GM19238 (cell line): ENCODE results near the gene PAH.

Experiments
- DNase-seq: peaks from one replicate; pipeline ENCODE4 v3.0.0; 2011; ENCODE audit warnings: low spot score; ENCODE audit not compliant: insufficient read length

PAH gene

GRCh38 chr12:102917026-102917787, at the start of gene PAH:
TSS of gene PAH (minus strand) at chr12:102917244. CDS start at chr12:102917130, 114 bp downstream.
- peak; percentile 5 for DNase-seq

DNA sequence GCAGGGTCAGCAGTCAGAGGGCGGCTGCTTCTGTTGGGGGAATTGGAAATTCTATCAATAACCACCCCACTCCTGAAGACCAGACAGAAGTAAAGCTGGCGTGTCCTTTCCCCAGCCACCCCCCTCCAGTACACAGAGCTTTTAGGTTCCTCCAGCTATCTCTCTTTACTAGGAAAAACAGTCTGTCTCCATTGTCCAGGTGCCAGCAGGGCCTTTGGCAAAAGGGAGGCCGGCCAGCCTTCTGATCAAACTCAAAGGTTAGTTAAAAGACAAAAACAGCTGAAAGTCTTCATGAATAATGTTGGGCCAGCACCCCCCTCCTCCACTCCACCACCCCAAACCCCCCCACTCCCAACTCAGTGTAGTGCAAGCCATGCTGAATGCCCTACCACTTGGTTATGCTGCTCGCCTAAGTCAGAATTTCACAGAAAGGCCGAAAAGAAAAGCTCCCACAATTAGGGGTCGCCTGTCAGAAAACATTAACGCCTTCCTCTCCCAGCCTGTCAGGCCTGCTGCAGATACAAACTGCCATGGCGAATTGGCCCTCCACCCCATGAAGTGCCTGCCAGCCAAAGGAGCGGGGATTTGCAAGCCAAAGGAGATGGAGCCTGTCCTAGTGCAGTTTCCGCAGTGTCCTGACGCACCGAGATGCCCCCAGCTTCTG, 49.3 kb upstream of the PAH start:
- no peak for DNase-seq

- DNase-seq: no peak
Observed at GRCh38 chr12:102965281-102966155, 48.5 kb upstream of the PAH start.

- DNase-seq: peak; percentile 33
Observed at GRCh38 chr12:102964872-102965271, 47.8 kb upstream of the PAH start.

GRCh38 chr12:102963796-102964195, 46.8 kb upstream of the PAH start:
- no peak for DNase-seq

GRCh38 chr12:102962986-102963385, 45.9 kb upstream of the PAH start:
- DNase-seq: no peak

- no peak for DNase-seq
Observed at GRCh38 chr12:102962532-102962931, 45.5 kb upstream of the PAH start.

GRCh38 chr12:102961466-102961855, 44.4 kb upstream of the PAH start:
- no peak for DNase-seq

- no peak for DNase-seq
Observed at GRCh38 chr12:102960766-102961465, 43.9 kb upstream of the PAH start.

DNA sequence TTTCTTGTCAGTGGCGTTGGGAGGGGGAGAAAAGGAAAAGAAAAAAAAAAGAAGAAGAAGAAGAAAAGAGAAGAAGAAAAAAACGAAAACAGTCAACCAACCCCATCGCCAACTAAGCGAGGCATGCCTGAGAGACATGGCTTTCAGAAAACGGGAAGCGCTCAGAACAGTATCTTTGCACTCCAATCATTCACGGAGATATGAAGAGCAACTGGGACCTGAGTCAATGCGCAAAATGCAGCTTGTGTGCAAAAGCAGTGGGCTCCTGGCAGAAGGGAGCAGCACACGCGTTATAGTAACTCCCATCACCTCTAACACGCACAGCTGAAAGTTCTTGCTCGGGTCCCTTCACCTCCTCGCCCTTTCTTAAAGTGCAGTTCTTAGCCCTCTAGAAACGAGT, 42.3 kb upstream of the PAH start:
- no peak for DNase-seq

DNA sequence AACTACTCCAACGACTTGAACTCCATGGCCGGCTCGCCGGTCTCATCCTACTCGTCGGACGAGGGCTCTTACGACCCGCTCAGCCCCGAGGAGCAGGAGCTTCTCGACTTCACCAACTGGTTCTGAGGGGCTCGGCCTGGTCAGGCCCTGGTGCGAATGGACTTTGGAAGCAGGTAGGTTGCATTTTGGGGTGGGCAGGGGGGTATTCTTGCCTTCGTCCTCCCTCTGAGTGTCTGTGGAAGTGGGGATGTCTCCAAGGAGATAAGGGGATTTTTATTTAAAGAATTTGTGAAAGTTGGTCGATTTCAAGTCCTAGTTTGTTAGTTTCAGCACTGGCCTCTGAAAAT, 41.8 kb upstream of the PAH start:
- DNase-seq: no peak

DNA sequence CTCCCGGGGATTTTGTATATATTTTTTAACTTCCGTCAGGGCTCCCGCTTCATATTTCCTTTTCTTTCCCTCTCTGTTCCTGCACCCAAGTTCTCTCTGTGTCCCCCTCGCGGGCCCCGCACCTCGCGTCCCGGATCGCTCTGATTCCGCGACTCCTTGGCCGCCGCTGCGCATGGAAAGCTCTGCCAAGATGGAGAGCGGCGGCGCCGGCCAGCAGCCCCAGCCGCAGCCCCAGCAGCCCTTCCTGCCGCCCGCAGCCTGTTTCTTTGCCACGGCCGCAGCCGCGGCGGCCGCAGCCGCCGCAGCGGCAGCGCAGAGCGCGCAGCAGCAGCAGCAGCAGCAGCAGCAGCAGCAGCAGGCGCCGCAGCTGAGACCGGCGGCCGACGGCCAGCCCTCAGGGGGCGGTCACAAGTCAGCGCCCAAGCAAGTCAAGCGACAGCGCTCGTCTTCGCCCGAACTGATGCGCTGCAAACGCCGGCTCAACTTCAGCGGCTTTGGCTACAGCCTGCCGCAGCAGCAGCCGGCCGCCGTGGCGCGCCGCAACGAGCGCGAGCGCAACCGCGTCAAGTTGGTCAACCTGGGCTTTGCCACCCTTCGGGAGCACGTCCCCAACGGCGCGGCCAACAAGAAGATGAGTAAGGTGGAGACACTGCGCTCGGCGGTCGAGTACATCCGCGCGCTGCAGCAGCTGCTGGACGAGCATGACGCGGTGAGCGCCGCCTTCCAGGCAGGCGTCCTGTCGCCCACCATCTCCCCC, 41.2 kb upstream of the PAH start:
- peak; percentile 55 for DNase-seq

DNA sequence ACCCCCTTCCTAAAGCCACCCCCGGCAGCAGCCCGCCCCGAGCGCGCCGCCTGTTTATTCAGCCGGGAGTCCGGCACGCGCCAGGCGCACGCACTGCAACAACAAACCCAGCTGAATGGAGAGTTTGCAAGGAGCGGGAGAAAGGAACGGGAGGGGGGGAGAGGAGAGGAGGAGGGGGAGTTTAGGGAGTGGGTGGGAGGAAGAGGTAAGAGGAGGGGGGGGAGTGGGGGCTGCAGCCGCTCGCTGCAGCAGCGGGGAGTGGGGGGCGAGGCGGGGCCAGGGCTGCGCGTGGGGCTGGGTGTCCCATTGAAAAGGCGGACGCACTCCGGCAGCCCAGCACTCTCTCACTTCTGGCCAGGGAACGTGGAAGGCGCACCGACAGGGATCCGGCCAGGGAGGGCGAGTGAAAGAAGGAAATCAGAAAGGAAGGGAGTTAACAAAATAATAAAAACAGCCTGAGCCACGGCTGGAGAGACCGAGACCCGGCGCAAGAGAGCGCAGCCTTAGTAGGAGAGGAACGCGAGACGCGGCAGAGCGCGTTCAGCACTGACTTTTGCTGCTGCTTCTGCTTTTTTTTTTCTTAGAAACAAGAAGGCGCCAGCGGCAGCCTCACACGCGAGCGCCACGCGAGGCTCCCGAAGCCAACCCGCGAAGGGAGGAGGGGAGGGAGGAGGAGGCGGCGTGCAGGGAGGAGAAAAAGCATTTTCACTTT, 40.5 kb upstream of the PAH start, which contains the start of gene ASCL1:
Gene ASCL1, plus strand, starts transcription at position 336 of the 712 bp plus-strand sequence. CDS start 571 bp downstream, outside the sequence.
- DNase-seq: peak; percentile 43

- no peak for DNase-seq
Observed at GRCh38 chr12:102956738-102957327, 39.8 kb upstream of the PAH start.

DNA sequence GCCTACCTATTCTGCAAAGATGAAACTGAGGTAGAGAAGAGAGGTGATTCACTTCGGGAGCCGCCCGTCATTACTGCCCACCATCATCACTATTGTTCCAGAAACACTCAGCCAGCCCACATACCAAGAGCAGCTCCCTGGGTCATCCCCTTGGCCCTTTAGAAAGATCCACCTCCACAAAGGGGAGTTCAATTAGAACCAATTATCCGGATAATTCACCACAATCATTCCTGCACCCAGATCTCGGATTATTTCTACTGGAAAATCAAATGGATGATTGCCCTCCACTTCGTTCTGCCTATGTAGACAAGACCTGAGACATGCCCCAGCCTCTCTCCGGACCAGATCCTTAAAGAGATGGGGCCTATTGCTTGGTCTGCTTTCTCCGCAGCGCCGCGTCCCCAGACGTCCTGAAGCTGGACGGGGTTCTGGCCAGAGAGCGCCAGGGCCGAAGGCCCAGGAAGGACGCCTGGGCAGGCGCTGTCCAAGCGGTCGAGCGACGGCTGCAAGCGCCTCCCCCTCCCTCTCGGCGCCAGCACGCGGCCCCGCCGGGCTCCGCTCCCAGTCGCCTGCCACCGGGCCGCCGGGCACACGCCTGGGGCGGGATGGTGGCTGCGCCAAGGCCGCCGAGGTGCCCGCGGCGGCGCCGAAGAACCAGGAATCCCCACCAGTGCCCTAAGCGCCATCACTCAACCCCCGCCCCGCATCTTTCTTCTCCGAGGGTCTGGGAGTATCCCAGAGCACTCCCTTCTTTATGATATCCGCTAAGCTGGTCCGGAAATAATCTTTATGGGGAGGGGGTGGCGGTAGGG, 39.1 kb upstream of the PAH start:
- no peak for DNase-seq

DNA sequence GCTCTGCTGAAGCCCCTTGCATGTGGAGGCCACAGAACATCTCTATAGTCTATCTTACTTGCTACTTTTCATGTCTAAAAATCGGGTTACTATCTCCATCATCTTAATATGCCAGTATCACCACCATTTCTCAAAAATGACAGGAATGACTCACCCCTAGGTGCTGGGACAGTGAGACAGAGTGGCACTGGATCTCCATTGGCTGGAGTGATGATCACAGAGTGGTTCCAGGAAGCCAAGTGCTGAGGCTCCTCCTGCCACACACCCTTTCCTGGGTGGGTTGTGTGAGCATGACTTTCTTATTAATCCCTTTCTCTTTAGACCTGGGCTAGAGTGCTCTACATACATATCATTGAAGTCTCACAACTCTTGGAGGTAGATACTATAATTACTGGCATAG, 37.1 kb upstream of the PAH start:
- no peak for DNase-seq

- no peak for DNase-seq
Observed at GRCh38 chr12:102953221-102953620, 36.2 kb upstream of the PAH start.

DNA sequence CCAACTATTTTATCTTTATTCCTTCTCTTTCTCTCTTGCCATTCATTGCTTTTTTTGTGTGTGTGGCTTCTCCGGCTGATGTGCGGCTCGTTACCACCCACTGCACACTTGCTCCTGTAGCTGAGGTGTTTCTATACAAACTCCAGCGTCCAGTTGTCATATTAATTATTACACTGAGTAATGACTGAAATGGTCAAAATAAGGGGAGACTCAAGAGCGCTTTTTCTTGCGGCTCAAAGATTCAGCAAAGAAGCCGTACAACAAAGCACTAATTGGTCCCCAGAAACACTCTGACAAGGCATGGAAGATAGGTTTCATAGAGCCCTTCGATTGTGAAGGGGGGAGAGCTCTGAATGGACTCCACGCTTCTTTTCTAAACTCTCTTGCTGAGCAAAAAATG, 34.8 kb upstream of the PAH start:
- no peak for DNase-seq
